ENCODE measurements around the gene GPR39. TPM values are rescaled to one million over a fixed set of nuclear protein-coding genes. Genes with fewer than 3 reads are reported as not detected.
"Not testable (repeated sequence)": the region's sequence is repeated elsewhere in the genome, so short reads cannot be mapped to it uniquely, and the experiment has no call there.

GPR39 gene
- total RNA-seq, 2 experiments from 2014 or later: not detected

DNA sequence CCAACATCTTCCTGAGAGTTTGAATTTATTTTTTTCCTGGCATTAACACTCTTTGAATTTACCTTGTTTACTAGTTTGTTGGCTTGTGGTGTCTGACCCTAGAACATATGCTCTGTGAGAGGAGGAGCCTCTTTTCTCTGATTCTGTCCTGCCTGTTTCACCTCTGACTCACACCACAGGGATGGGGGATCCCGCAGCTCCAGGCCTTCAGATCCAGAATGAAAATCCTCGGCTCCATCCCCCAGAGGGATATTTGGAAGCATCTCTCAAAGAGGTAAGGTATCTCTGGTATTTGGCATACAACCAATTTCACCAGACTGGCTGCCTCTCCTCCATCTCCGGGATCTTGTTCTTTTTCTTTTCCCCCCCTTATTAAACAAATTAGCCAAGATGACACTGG lies 104.7 kb downstream of the GPR39 start:
- H3K27ac Mint-ChIP-seq: no peak overlapping the region
- H3K9me3 Mint-ChIP-seq (ENCODE audit: low read depth): peaks cover 2% of the 10 kb centered on the region
- H3K4me1 Mint-ChIP-seq: no peaks in the 10 kb centered on the region
- CTCF ChIA-PET: no interaction called here
- no peaks in the 10 kb centered on the region for H3K36me3 Mint-ChIP-seq (ENCODE audit: low read depth)
- ATAC-seq (no peak), DNase-seq (no peak)
- POLR2A ChIA-PET: no interaction called here
- H3K4me3 Mint-ChIP-seq: no peak overlapping the region
- H3K27me3 Mint-ChIP-seq: no peaks in the 10 kb centered on the region
- intact Hi-C loops (cut with DNase I, micrococcal nuclease): no loop called here

DNA sequence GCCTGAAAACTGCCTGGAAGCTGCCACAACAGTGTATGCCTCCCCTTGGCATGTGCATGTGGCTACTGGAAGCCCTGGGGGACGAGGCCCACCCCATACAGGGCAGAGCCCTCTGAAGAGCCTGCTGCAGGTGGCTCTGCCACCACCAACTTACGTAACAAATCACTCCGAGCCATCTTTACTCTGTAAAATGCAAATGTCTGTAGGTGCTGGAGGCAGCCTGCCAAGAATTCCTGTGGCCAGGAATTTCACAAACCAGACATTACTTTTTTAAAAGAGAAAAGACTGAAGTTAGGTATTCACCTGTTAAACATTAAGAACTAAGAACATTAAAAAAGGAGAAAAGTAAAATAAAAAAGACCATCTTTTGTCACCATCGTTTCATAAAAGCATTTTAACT lies 106.3 kb downstream of the GPR39 start:
- CTCF ChIA-PET: no interaction called here
- H3K9me3 Mint-ChIP-seq (ENCODE audit: low read depth): peaks cover 2% of the 10 kb centered on the region
- no peaks in the 10 kb centered on the region for H3K36me3 Mint-ChIP-seq (ENCODE audit: low read depth)
- DNase-seq: no peak
- H3K27ac Mint-ChIP-seq: no peak overlapping the region
- POLR2A ChIA-PET: no interaction called here
- no peaks in the 10 kb centered on the region for H3K4me1 Mint-ChIP-seq
- intact Hi-C loops (cut with DNase I, micrococcal nuclease): no loop called here
- ATAC-seq: no peak
- no peak overlapping the region for H3K4me3 Mint-ChIP-seq
- H3K27me3 Mint-ChIP-seq: no peaks in the 10 kb centered on the region

DNA sequence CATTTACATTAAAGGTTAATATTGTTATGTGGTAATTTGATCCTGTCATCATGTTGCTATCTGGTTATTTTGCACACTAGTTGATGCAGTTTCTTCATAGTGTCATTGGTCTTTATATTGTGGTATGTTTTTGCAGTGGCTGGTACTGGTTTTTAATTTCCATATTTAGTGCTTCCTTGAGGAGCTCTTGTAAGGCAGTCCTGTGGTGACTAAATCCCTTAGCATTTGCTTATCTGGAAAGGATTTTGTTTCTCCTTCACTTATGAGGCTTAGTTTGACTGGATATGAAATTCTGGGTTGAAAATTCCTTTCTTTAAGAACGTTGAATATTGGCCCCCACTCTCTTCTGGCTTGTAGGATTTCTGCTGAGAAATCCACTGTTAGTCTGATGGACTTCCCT lies 120.5 kb downstream of the GPR39 start:
- DNase-seq; intact Hi-C loops (cut with DNase I, micrococcal nuclease); H3K9me3 Mint-ChIP-seq (ENCODE audit: low read depth); POLR2A ChIA-PET; ATAC-seq; H3K27ac Mint-ChIP-seq; H3K36me3 Mint-ChIP-seq (ENCODE audit: low read depth); H3K4me3 Mint-ChIP-seq; H3K4me1 Mint-ChIP-seq; H3K27me3 Mint-ChIP-seq: not testable (repeated sequence)
- CTCF ChIA-PET: interaction anchor here (0.6 kb wide), 1 partner anchor 123 kb away, joined by 3 read pairs; no protein-coding TSS in a partner anchor

DNA sequence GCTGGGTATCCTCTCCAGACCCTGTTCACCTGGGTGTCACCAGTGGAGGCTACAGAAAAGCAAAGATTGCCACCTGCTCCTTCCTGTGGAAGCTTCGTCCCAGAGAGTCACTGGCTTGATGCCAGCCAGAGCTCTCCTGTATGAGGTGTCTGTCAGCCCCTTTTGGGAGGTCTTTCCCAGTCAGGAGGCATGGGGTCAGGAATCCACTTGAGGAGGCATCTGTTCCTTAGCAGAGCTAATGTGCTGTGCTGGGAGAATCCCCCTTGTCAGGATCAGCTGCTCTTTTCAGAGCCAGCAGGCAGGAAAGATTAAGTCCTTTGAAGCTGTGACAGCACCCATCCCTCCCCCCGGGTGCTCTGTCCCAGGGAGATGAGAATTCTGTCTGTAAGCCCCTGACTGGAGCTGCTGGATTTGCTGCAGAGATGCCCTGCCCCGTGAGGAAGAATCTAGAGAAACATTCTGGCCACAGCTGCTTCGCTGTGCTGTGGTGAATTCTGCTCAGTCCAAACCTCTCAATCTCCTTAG lies 121.8 kb downstream of the GPR39 start:
- ChIA-PET POLR2A (no interaction called here), CTCF (interaction anchor here (1.9 kb wide), 1 partner anchor 9 kb away, joined by 4 read pairs; no protein-coding TSS in a partner anchor)
- no peak for ATAC-seq
- no peak overlapping the region for H3K27ac Mint-ChIP-seq
- H3K4me3 Mint-ChIP-seq: no peak overlapping the region
- no peaks in the 10 kb centered on the region for H3K36me3 Mint-ChIP-seq (ENCODE audit: low read depth)
- H3K4me1 Mint-ChIP-seq: no peaks in the 10 kb centered on the region
- H3K27me3 Mint-ChIP-seq: no peaks in the 10 kb centered on the region
- intact Hi-C loops (cut with DNase I, micrococcal nuclease): no loop called here
- peaks cover 6% of the 10 kb centered on the region for H3K9me3 Mint-ChIP-seq (ENCODE audit: low read depth)
- no peak for DNase-seq

DNA sequence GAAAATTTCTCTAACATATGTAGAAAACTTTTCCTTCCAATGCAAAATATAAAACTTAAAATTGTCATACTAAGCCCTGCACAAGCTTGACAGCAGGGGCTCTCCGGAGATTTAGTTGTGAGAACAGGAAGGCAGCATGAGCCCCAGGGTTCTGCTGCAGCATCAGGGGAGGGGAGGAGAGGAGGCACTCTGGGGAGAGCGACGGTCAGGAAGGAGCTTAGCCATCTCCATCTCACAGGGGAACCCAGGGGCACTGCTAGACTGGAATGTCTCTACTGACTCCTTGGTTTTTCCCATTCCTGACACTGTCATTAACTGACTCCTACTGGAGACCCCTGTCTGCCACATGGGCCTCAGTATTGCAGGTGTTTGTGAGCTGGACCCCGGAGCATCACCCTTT lies 123.6 kb downstream of the GPR39 start:
- CTCF ChIA-PET: no interaction called here
- intact Hi-C loops (cut with DNase I, micrococcal nuclease): no loop called here
- H3K27ac Mint-ChIP-seq: no peak overlapping the region
- no peaks in the 10 kb centered on the region for H3K4me1 Mint-ChIP-seq
- H3K27me3 Mint-ChIP-seq: no peaks in the 10 kb centered on the region
- POLR2A ChIA-PET: interaction anchor here (0.6 kb wide), 1 partner anchor 640 kb away, joined by 4 read pairs; no protein-coding TSS in a partner anchor
- H3K36me3 Mint-ChIP-seq (ENCODE audit: low read depth): no peaks in the 10 kb centered on the region
- DNase-seq: no peak
- no peak for ATAC-seq
- peaks cover 7% of the 10 kb centered on the region for H3K9me3 Mint-ChIP-seq (ENCODE audit: low read depth)
- no peak overlapping the region for H3K4me3 Mint-ChIP-seq

DNA sequence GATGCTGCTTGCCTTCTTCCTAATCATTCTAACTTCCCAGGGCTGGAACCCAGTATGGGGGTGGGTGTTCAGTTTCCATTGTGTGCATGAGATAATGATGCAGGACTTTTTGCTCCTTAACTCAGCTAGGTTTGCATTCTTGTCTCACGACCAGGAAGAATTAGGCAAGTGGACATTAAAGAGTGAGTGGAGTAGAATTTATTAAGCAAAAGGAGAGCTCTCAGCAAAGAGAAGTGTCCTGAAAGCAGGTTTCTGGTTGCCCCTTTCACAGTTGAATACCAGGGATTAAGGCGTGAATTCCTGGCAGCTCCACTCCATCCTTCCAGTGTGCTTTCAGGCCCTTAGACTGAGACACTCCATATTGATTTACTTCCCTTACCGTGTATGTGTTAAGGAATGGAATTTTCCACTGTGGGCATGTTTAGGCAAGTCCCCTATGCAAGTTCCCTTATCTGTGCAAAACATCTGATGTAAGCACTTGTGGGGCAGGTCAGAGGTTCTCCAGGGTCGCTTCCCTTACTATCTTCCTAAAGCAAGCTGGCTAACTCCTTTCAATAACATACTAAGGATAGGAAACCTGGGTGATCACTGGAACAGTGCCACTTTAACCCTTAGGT lies 126.5 kb downstream of the GPR39 start:
- DNase-seq (no peak), ATAC-seq (no peak)
- Mint-ChIP-seq H3K36me3 (ENCODE audit: low read depth) (no peaks in the 10 kb centered on the region), H3K4me1 (no peaks in the 10 kb centered on the region), H3K27me3 (no peaks in the 10 kb centered on the region), H3K4me3 (no peak overlapping the region), H3K27ac (no peak overlapping the region), H3K9me3 (ENCODE audit: low read depth) (peaks cover 4% of the 10 kb centered on the region)
- intact Hi-C loops (cut with DNase I, micrococcal nuclease): no loop called here
- ChIA-PET POLR2A (no interaction called here), CTCF (no interaction called here)

DNA sequence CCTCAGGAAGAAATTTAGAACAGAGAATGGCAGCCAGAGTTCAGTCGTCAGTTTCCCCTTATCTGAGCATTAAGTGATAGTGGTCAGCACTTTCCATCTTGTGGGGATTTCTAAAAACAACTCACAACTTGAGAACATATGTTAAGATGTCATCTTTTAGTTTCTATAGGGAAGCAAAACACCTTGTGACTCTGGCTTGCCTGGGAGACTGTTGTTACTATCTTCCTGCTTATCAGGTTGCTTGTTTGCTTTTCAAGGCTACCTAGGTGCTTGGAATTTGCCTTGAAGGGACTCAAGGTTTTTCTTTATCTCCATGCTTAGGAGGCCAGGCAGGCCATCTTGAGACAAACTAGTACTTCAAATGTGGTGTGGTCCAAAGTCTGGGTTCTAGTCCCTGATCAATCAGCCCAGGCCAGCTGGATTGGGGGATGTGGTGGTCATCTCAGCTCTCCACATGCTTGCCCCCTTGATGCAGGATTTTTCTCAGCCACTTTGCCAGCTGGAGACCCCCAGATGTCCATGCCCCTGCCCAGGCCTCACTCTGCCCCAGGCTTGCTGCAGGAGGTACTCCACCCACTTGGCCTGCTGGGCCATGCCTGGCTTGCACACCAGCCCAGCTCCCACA lies 127.5 kb downstream of the GPR39 start:
- no peaks in the 10 kb centered on the region for H3K4me1 Mint-ChIP-seq
- H3K4me3 Mint-ChIP-seq: no peak overlapping the region
- H3K27me3 Mint-ChIP-seq: no peaks in the 10 kb centered on the region
- CTCF ChIA-PET: interaction anchor here (0.6 to 0.7 kb wide), 2 partner anchors 148 to 517 kb away, joined by 3 read pairs; no protein-coding TSS in a partner anchor
- intact Hi-C loops (cut with DNase I, micrococcal nuclease): no loop called here
- DNase-seq: no peak
- ATAC-seq: no peak
- no peak overlapping the region for H3K27ac Mint-ChIP-seq
- H3K9me3 Mint-ChIP-seq (ENCODE audit: low read depth): peaks cover 4% of the 10 kb centered on the region
- H3K36me3 Mint-ChIP-seq (ENCODE audit: low read depth): no peaks in the 10 kb centered on the region
- POLR2A ChIA-PET: no interaction called here

DNA sequence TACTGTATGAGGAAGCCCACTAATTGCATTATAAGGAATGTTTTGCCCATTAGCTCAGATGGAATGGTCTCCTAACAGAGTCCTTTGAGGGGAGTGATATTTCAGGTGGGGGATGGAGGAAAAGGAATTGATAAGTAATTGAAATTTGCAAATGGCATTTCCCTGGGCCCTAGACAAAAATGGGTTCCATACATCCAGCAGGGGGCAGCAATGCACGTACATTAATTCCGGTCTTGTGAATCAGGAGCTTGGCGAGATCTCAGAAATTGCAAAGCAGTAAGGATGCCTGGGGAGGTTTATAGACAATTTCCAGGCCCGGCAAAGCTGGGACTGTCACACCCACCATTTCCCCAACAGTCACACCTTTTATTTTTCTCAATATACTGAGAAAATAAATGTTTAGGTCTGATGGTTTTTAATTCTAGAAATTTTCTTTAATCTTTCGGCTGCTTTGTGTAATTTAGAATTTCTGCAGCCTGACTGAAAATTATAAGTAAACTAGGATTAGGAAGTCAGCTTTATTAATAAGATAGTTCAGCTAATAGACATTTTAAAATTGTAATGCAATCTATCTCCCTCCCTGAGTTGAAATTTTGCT lies 130.6 kb downstream of the GPR39 start:
- peaks cover 4% of the 10 kb centered on the region for H3K9me3 Mint-ChIP-seq (ENCODE audit: low read depth)
- ChIA-PET POLR2A (no interaction called here), CTCF (interaction anchor here (0.5 to 1.7 kb wide), 14 partner anchors 9 to 1312 kb away, joined by 3 to 9 read pairs (median 4); no protein-coding TSS in a partner anchor)
- no peaks in the 10 kb centered on the region for H3K4me1 Mint-ChIP-seq
- no peak overlapping the region for H3K4me3 Mint-ChIP-seq
- DNase-seq (peak; percentile 78), ATAC-seq (no peak)
- no peak overlapping the region for H3K27ac Mint-ChIP-seq
- H3K36me3 Mint-ChIP-seq (ENCODE audit: low read depth): no peaks in the 10 kb centered on the region
- intact Hi-C loops (cut with DNase I, micrococcal nuclease): loop anchor here (1.0 to 5.0 kb wide), 6 partner anchors 278 to 1298 kb away; no protein-coding TSS in a partner anchor
- peaks cover 2% of the 10 kb centered on the region for H3K27me3 Mint-ChIP-seq

DNA sequence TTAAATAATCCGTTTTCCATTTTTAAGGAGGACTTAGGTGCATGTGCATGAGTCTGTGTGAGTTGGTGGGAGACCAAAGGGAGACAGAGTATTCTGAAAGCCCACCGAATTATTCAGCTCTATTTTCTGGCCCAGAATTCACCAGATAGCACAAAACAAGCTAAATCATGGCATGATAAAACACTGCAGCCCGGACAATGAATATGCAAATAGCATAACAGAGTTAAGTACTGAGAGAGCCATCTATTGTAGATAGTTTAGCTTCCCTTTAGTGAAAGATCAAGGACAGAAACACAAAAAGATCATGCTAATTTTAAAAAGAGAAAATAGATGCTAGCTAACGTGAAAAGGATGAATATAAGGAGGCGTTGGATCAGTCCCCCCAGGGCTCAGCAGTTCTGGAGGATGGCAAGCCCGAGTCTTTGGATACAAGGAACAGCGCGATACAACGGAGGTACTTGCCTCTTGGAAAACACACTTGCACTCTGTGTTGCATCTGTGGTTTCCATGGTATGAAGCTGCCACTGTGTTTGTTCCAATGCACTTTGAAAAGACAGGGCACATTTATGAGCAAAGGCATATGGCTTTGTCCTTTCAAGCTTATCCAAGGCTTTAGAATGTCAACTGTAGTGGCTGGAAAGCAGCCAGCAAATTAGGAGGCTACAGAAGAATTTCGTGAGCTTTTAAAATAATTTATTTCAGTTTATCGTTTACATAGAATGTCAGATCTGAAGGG lies 133.5 kb downstream of the GPR39 start:
- Mint-ChIP-seq H3K4me3 (no peak overlapping the region), H3K27me3 (peaks cover 2% of the 10 kb centered on the region), H3K27ac (no peak overlapping the region), H3K9me3 (ENCODE audit: low read depth) (peaks cover 2% of the 10 kb centered on the region), H3K36me3 (ENCODE audit: low read depth) (no peaks in the 10 kb centered on the region), H3K4me1 (no peaks in the 10 kb centered on the region)
- ChIA-PET CTCF (interaction anchor here (0.6 to 1.5 kb wide), 2 partner anchors 1161 to 1294 kb away, joined by 3 to 5 read pairs; no protein-coding TSS in a partner anchor), POLR2A (no interaction called here)
- intact Hi-C loops (cut with DNase I, micrococcal nuclease): loop anchor here in 1 of 2 experiments (5.0 kb wide), 1 partner anchor 1012 kb away; no protein-coding TSS in a partner anchor
- DNase-seq: no peak
- no peak for ATAC-seq

DNA sequence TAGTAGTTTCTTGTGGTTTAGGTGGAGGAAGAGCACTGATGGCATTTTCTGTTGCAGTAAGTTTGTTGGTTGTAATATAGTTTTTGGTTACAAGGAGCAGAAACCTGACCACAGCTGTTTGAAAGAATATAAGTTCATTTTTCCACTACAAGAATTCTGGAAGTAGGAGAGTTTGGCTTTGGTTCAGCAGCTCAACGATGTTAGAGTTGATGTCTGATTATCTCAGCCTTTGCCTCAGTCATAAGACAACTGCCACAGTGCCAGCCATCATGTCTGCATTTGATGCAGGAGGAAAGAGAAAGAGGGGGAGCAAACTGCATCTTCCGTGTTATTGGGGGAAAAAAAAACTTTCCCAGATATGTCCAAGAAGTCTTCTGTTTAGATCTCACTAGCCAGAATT lies 134.3 kb downstream of the GPR39 start:
- CTCF ChIA-PET: interaction anchor here (0.6 to 1.5 kb wide), 2 partner anchors 1160 to 1293 kb away, joined by 3 to 5 read pairs; no protein-coding TSS in a partner anchor

DNA sequence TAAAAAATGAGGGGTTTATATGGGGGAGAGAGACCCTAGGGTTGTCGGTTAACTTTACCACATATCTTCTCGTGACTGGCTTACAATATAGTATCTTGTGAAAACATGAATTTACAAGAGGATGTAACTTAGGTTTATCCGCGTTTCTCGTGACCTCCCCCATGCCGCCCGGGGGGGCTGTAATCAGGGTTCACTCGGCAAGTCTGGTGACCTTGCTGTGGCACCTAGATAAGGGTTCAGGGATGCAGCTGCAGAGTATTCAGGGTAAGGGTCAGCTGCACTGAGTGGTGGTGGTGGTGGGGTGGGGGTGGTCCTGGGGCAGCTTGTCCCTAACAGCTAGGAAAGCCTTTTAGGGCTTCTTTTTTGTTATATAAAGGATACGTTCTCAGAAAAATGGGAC lies 141.1 kb downstream of the GPR39 start:
- Mint-ChIP-seq H3K27ac (no peak overlapping the region), H3K27me3 (no peaks in the 10 kb centered on the region), H3K4me1 (no peaks in the 10 kb centered on the region), H3K4me3 (no peak overlapping the region), H3K9me3 (ENCODE audit: low read depth) (no peaks in the 10 kb centered on the region), H3K36me3 (ENCODE audit: low read depth) (no peaks in the 10 kb centered on the region)
- intact Hi-C loops (cut with DNase I, micrococcal nuclease): no loop called here
- ChIA-PET POLR2A (no interaction called here), CTCF (interaction anchor here (1.4 kb wide), 1 partner anchor 10 kb away, joined by 4 read pairs; no protein-coding TSS in a partner anchor)
- ATAC-seq: no peak
- DNase-seq: no peak

More for the DNA sequence above, 134.3 kb downstream of the GPR39 start:
- Mint-ChIP-seq H3K9me3 (ENCODE audit: low read depth) (no peaks in the 10 kb centered on the region), H3K27ac (no peak overlapping the region), H3K36me3 (ENCODE audit: low read depth) (no peaks in the 10 kb centered on the region), H3K4me1 (no peaks in the 10 kb centered on the region), H3K4me3 (no peak overlapping the region), H3K27me3 (peaks cover 2% of the 10 kb centered on the region)
- intact Hi-C loops (cut with DNase I, micrococcal nuclease): no loop called here
- POLR2A ChIA-PET: no interaction called here
- DNase-seq: no peak
- ATAC-seq: no peak

Measured in activated CD4-positive, alpha-beta T cell treated with anti-CD3 and anti-CD28 coated beads for 36 hours (primary cell).